ENCODE measurements around the gene RBM33.

DNA sequence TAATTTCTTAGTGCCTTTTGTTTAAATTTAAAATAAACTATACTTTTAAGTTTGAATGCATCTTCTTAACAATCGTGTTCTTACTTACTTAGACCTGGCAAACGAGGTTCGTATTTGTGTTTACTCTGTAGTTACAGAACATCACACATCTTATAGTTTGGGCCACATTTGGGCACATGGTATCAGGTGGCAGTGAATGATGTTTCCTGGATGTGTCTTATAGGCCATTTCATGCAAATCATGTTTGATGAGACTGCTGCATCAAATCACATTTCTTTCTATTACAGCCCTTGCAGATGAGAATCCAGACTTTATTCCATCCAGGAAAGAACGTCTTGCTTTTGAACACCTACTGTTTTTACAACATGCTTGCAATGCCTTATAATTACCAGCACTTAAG is 78.5 kb downstream of the RBM33 start:
- no peak for TF ChIP-seq POLR2A (IDR thresholded peaks at IDR 0.05; ENCODE audit: low read length)
- no peak for TF ChIP-seq GATA1 (IDR thresholded peaks at IDR 0.05; ENCODE audit: low read depth, low read length)
